Esophagus mucosa (tissue), 1 donor: ENCODE results near the gene ZBTB20. TPM values are rescaled to one million over a fixed set of nuclear protein-coding genes. Genes with fewer than 3 reads are reported as not detected.
A peak's percentile ranks its signal among the peaks of the same experiment; 100 is the strongest.

Experiments used
- ATAC-seq: fragments of 200-7000 bp; cut with Tn5 transposase; one replicate; pipeline ENCODE4 v1.9.1; 2020
- total RNA-seq: library from RNA; stranded (reverse); gene quantifications from one replicate; pipeline ENCODE4 v1.2.4, GENCODE V29; 2023
- donor health status: DM: yes; HTN: yes; CAD: no.

Gene ZBTB20
- total RNA-seq, 1 donor from 2014 or later = 7.3 TPM

DNA sequence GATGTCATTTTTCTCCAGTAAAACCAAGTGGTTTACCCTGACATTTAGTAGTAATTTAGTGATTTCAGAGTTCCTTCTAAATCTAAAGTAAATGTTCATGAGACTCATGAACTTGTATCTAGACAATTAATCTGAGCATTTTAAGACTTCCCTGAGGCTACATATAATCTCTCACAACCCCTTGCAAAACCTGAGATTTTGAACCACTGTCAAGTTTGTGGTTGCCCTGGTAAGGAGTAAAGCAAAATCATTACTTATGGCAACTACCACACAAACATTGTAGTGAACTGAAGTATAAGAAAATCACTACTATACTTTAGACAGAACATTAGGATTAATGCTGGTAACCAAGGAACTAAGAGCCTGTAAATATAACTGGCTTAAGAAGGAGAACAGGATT, 483.1 kb downstream of the ZBTB20 start:
- no peak for ATAC-seq

DNA sequence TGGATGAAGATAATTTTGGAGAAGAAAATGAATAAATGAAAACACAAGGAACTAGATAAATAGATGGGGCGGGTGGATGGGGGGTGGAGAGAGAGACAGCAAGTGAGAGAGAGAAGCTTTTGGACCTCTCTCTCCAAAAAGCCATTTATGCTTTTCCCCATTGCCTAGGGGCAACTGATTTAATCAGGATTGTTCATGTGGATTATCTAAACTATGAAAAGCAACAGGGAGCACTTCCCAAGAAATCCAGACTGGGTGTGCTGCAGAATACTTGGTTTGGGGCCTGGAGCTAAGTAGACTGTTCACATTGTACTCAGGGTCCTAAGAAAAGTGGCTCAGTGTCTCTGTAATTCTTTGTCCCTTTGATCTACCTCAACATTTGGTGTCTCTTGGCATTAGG, 486.3 kb downstream of the ZBTB20 start:
- no peak for ATAC-seq

DNA sequence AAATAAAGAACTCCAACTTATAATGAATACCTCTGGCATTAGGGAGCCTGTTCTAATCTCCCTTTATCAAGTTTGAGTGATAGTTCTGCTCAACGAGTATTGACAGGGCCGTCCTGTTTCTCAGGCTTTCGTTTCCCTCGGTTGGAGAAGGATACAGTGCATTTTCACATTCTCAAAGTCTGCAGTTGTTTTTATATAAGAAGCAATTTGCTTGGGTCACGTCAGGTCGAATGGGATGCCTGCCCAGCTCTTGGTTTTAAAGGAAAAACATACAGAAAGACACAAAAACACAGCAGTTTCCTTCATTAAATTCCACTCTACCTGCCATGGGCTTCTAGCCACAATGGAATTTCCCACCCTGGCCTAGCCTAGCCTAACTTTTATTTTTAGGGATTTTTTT, 487.0 kb downstream of the ZBTB20 start:
- ATAC-seq = no peak

DNA sequence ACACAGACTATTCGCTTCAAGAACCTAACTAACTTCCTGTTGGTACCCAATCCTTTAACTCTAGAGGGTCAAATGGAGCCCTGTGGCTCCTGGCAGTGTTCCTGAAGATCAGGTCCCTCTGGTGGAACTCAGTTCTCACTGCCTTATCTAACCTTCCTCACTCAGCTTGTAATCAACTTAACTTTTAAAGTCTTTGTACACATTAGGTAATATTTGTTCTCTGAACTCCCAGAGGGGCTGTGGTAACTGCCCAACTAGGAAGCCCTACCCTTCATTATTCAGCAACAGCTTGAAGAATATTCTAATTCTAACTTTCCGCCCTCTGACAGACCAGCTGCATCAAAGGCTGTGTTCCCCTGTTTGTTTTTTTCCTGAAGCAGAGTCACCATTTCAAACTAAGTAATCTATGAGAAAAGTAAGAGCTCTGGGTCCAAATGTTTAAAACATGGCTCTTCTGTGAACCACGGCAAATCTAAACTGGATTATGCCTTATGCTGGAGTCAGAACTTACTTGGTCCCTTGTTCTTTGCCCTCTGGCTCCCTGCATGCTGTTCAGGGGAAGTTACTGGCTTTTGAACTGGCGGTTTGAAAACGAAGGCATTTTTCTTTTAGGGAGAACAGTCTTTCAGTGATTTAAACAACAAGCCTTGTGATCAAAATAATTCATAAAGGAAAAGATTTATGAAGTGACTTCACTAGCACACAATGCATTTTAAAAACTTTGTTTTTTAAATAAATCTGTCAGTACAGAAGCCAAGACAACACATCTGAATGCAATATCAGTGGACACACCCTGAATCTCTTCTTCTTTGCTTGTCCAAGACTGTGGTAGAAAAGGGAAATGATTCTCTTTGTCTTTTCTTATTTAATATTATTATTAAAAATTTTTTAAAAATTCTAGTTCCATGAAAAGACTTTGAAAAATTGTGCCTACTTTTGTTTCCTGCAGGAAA, 487.7 kb downstream of the ZBTB20 start:
- no peak for ATAC-seq

DNA sequence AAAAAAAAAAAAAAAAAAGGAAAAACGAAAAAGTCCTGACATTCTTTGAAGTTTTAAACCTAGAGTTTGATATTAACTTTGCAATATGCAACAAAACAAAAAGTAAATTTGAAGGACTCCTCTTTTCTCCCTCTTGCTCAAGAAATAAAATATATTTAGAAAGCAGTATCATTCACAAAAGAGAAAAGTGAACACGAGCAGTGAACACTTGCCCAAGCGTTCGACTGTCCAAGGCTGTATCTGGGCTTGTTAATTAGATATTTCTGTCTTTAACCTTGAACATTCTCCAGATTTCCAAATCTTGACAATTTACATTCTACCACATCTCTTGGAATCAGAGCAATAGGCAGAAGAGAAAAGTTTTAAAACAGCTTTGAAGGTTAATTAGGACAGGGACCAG, 495.5 kb downstream of the ZBTB20 start:
- no peak for ATAC-seq

DNA sequence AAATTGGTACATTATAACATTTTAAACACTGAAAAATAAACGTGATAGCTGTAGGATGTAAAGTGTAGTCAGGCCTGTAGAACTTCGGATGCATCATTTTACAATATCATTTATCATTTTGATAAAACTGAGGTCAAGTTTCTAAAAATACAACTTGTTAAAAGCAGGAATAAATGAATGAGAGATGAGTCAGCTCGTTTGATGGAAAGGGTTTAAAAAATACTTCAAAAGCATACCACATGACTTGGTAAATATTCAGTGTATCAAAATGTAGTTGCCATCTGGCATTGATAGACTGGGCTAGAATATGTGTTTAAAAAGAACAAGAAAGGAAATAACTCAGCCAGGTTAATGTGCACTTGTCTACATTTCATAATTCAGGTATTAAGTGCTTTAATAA, 496.3 kb downstream of the ZBTB20 start:
- ATAC-seq = no peak

DNA sequence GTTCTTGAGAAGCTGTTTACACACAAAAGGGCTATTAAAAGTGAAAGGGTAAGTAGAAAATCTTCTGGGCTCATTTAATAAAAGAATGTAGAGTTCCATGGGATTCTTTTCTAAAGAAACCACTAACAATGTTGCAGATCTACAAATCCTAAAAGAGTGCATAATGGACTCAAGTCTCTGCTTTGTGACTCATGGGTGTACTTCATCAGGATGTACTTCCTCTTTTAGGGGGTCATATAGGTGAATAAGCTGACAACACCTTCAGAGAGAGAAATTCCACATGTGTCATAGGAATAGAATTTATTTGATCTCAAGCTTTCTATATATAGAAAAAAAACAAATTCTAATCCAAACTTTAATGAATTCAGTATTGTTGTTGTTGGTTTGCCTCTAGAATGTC, 497.8 kb downstream of the ZBTB20 start:
- ATAC-seq = no peak

DNA sequence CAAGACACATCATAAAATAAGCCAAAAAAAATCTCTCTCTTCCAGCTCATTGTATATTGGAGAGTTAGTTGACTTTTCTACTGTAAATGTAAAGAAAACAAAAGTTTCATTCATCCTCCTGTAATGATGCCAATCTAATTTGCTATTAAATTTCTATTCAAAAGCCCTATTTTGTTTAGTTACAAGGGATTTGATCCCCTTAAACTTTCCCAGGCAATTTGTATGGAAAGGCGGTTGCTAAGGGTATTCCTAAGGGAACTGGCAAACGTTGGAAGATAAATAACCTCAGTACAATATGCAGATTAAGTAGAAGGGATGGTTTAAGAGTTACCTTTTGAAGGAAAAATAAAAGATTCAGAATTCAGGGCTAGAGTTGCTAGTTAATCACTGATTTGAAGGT, 500.6 kb downstream of the ZBTB20 start:
- no peak for ATAC-seq

DNA sequence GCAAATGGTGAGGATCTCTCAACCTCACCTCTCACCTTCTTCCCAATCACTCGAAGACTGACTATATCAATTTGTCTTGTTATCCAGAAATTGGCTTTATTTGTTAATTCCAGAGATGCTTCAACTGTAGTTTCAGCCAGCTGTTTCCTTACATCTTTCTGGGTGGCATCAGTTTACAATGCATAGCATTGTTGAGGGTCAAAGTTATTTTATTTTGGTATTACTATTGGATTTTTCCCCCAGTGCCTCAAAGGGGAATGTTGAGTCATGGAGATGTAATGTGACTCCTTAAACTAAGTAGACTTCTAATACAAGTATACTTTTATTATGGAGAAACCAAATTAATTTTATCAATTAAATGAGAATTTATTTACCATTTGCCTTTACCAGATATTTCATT, 501.7 kb downstream of the ZBTB20 start:
- no peak for ATAC-seq

DNA sequence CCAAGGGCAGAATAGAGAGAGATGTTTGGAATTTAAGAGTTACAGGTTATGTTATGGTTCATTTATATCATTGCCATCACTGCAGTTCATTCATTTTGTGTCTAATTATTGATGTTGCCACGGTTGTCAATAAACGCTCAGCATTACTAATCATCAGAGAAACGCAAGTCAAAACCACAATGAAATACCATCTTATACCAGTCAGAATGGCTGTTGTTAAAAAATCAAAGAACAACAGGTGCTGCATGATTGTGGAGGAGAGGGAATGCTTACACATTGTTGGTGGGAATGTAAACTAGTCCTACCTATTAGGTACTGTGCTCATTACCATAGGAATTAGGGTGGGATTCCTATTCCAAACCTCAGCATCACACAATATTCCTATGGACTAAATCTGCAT, 502.7 kb downstream of the ZBTB20 start:
- ATAC-seq = no peak

DNA sequence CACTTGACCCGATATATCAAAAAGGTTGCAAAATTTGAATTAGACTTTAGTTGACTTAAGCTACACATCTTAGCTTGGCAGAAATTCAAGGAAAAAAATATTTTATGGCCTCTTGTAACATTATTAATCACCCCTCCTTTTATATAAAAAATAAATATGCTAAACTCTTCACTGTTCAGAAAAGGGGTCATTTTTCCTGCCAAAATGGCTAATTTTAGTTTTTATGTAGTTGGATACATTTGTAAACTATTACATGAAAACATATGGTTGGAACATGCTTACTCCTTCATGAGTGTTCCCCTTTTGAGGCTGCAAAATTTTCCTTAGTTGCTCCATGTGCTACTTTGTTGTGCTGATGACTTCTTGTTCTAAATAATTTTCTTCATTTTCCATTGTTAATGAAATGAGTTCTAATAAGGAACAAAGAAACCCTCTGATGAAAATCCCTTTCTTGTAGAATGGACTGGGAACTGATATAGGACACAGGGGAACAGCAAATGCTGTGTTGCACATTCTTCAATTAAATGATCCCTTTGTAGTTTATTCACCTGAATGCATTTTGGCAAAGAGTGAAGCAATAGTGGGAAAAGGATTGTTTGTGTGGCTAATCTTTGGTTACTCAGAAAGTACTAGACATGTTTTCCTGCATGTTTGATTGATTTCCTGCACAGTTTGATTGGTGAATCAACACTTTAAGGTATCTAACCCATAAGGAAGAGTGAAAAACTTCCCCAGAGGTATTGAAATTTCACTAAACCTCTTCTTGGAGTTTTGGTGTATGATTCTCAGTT, 503.9 kb downstream of the ZBTB20 start:
- no peak for ATAC-seq

DNA sequence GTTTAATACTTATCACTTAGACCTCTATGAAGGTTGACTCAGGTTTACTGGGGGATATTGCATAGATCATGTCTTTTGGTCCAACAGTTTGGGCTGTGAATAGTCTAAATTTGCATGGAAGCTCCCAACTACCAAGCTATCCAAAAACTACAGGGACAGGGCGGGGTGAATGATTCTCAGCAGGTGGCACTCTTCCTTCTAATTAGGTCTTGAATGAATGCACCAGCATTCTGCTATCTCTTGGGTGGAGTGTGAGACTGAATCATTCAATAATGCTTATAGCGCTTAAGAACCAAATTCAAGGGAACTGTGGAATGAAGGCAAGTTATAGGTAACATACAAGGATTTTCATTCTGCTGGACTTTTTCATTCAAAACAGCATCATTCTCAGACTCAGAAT, 507.0 kb downstream of the ZBTB20 start:
- ATAC-seq = no peak

DNA sequence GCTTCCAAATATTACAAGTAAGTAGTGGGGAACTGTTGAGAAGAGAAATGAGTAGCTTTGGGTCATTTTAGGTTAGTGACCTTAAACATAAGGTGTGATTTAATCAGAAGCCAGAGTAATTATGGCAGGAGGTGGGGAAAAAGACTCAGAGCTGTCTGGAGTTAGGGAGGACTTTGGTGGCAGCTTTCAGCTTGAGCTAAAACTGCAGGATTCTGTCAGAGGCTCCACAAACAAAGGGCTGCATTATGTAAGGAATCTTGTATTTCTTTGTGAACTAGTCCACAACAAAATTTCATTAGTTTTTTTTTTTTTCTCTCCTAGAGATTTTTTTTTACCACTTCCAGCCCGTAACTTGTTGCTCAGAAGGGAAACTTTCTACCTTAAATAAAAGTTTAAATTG, 507.9 kb downstream of the ZBTB20 start:
- no peak for ATAC-seq

DNA sequence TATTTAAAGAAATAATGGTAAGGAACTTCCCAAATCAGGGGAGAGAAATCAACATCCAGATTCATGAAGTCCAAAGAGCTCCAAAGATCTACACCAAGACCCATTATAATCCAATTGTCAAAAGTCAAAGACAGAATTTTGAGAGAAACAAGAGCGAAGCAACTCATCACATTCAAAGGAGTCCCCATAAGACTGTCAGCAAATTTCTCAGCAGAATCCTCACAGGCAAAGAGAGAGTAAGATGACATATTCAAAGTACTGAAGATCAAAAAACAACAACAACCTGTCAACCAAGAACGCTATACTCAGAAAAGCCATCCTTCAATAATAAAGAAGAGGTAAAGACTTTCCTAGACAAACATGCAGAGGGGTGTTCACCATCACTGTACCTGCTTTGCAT, 511.2 kb downstream of the ZBTB20 start:
- no peak for ATAC-seq

DNA sequence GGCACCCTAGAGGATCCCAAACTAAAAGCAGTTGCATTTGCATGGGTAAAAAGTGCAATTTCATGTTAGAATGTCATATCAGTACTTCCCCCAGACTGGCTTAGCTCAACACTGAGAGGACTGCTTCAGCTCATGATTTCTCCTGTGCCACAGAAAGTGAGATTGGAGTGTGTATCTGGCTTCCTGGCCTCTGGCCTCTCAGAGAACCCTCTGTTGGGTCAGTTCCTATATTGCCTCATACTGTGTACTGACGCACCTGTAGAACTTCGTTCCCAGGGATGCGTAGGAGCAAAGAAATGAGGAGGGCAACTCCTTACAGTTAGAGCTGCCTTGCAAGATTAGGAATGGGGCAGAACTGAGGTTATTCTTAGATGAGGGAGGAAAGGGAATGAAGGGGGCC, 512.5 kb downstream of the ZBTB20 start:
- ATAC-seq = no peak

DNA sequence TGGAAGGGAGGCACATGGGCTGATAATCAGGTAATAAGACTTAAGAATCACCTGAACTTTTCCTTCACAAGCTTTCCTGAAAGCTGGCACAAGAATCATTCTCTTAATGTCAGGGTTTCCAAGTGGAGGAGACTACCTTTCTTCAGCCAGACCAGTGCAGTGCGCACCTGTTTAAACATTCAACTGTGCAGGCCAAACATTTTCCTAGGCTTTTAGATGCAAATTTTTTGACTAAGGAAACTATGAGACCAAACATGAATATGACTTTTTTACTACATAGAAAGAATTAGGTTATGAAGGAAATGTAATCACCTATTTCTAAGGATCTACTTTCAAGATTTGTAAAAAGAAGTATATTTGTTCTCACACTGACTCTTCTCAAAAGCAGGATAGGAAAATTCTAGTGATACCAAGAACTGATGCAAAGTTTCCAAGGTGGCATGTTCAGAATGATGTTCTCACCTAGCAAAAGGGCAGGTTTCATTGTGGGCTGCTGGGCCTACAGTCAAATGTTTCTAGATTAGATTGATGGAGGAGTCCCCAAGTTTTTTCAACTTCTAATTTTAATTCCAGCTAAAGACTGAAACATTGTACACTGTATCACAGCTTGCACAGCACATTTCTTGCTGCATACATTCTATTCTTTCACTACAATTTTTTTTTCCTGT, 514.2 kb downstream of the ZBTB20 start:
- no peak for ATAC-seq

DNA sequence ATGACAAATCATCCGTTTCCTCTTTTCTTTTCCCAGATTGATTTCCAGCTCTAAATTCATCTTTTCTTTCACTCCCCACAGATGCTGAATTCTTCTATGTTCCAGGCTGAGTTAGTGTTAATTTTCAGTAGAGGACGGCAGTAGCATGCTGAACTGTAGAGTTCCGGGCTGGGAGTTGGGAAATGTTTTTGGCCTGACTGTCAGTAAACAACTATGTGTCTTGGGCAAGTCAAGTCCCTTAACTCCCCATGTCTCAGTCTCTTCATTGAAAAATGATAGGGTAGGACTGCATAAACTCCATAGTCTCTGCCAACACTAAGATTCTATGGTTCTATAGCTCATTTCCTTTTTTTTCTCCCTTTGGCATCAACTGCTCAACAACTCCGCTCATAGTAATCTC, 519.3 kb downstream of the ZBTB20 start:
- no peak for ATAC-seq

DNA sequence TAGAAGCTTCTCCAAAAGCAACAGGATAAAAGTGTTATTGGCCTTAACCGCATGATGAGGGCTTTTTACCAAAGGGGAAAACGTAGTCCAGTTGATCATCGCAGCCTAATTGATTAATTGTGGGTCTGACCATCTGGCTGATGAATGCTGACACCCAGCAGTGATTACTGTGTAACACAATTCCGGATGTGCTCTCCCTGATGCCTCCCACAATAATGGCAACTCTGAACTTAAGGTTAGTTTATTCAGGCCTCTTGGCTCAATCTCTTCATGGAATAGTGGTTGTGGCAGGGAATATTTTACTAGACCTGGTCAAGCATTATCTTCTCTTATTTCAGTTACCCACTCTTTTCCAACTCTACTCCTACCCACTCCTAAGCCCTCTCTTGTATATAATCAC, 520.3 kb downstream of the ZBTB20 start:
- ATAC-seq = no peak

DNA sequence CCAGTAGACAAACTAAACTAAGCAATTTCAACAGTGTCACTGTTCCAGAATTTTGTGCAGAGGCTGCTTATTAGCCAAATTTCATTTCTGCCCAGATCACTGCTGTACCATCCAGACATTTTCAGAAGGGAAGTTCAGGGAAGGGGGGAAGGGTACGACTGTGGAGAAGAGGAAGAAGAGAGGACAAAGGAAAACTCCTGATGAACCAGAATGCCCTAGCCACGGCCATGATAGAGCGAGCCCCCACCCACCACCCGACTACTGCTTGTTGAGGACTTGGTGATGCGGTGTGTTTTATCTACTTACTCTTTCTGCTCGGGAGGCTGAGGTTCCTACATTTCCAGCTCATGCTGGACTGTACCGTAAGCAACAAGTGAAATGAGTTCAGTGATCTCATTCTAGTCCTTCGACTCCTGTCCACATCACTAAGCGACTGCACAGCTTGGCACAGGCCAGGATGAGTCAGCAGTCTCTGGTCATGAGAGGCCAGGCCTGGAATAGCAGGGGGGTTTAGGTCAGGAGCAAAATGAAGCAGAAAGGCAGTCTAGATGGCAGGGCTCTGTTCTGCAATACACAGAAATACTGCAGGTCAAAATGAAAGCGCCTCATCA, 522.4 kb downstream of the ZBTB20 start:
- peak; percentile 86 for ATAC-seq

DNA sequence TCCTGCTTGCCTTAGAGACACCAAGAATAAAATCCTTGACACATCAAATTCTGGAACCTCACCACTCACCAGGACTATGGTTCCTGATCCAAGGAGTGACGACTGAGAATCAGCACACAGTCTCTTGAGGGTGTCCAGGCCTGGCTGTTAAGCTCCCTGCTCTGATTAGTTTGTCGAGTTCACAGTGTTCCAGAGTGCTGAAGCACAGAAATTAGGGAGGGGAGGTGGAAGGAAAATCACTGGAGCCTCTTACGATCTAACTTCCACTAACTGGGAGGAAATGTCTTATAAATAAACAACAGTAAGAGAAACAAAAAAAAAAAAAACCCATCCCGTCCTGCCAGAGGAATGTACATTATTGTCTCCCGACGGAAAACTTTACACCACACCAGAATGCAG, 523.0 kb downstream of the ZBTB20 start:
- peak; percentile 17 for ATAC-seq

DNA sequence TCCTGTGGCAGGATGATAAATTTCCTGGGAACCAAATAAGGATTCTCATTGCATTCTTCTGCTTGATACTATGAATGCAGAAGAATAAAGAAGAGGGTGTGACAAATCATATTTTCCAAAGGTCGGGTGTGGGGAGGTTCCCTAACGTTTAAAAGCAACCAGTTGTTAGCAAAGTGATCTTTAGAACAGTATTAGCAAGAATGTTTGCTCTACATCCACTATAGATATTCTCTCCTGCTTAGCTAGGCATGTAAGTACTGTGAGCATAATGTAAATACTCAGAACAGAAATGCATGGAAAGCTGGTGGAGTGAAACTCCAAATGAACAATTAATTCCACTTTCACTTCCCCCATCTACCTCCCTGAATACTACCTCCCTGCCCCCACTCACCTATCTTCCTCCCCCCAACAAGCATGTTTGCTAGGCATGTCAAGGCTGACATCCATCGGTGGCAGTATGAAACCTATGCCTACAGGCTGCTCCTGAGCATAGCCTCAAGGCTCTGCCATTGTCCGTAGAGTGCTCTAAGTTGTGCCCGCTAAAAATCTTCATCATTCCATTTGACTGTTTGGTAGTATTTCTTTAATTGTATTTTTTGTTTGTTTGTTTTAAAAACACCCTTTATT, 523.6 kb downstream of the ZBTB20 start:
- no peak for ATAC-seq

DNA sequence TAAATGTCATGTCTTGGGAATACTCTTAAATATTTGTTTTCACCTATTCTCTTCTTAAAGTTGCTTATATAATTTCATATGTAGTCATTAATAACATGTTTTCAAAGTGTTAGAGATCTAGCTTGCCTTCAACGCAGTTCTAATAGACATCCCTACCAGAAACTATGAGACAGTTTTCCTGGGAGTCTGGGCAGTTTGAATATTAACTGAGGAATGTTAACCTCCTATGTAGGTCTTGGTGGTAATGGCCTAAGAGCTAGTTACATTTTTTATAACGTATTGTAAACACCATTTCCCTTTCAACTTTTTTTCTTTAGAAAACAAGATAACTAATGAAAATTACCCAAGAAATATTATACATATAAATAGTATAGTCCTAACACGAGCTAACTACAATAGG, 525.1 kb downstream of the ZBTB20 start:
- ATAC-seq = no peak
